Astrocyte (in vitro differentiated cells and primary cell): Measurements from ENCODE around the gene CHDH.

Experiments
- EZH2 ChIP-seq: IDR thresholded peaks from 2 replicates; pipeline ENCODE4 v1.6.1; 2012; ENCODE audit warnings: mild to moderate bottlenecking, low read length, inconsistent platforms; ENCODE audit not compliant: insufficient read depth
- TF ChIP-seq, protein P1 (sequence below): IDR thresholded peaks from 2 replicates; pipeline ENCODE4 v1.5.1; 2011; ENCODE audit warnings: low read depth, mild to moderate bottlenecking, inconsistent platforms, low read length, moderate library complexity; ENCODE audit not compliant: insufficient read depth

DNA sequence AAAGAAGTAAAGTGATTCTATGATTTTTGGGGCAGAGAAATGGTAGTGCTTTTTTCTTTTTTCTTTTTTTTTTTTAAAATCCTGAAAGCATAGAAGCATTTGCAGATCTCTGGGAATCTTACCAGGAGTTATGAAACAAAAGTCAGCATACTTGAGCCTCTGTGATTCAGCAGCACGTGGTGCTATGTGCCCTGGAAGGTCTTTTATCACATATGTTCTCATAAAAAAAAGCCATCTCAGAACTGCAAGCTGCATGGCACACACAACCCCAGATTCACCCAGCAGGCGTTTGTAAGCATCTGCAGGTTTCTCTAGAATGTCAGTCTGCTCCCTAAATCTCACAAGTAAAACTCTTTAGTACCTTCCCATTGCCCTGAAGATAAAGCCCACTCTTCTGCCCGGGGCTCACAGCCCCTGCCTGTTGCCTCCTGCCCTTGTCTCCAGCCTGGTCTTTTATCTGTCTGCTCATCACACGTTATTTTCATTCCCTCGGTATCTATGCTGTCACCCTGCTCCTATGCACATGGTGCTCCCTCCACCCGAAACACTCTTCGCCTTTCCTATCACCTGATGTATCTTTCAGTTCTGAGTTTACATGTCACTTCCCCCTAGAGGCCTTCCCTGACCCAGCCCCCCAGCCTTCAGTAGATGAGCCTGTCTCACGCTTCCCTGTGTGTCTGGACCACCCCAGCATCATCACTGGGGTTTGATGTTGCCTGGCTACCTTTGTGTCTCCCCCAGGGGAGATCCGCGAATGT, 72.4 kb downstream of the CHDH start:
- TF ChIP-seq, protein P1, sequence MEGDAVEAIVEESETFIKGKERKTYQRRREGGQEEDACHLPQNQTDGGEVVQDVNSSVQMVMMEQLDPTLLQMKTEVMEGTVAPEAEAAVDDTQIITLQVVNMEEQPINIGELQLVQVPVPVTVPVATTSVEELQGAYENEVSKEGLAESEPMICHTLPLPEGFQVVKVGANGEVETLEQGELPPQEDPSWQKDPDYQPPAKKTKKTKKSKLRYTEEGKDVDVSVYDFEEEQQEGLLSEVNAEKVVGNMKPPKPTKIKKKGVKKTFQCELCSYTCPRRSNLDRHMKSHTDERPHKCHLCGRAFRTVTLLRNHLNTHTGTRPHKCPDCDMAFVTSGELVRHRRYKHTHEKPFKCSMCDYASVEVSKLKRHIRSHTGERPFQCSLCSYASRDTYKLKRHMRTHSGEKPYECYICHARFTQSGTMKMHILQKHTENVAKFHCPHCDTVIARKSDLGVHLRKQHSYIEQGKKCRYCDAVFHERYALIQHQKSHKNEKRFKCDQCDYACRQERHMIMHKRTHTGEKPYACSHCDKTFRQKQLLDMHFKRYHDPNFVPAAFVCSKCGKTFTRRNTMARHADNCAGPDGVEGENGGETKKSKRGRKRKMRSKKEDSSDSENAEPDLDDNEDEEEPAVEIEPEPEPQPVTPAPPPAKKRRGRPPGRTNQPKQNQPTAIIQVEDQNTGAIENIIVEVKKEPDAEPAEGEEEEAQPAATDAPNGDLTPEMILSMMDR: no peak
- no peak for TF ChIP-seq EZH2
